Measurements from ENCODE around the gene DNAAF3.

DNAAF3 gene

DNA sequence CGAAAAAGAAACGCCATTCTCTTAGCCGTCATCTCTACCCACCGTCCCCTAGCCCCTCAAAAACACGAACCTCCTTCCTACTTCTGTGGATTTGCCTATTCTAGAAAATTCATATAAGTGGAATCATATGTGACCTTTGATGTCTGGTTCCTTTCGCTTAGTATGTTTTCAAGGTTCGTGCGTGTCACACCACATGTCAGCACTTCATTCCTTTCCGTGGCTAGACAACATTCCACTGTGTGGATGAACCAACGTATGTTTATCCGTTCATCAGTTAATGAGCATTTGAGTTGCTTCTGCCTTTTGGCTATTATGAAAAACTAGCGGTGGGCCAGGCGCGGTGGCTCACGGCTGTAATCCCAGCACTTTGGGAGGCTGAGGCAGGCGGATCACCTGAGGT lies 35.0 kb downstream of the DNAAF3 start:
- intact Hi-C loops (cut with DNase I), result no loop called here
- no peak for DNase-seq

DNA sequence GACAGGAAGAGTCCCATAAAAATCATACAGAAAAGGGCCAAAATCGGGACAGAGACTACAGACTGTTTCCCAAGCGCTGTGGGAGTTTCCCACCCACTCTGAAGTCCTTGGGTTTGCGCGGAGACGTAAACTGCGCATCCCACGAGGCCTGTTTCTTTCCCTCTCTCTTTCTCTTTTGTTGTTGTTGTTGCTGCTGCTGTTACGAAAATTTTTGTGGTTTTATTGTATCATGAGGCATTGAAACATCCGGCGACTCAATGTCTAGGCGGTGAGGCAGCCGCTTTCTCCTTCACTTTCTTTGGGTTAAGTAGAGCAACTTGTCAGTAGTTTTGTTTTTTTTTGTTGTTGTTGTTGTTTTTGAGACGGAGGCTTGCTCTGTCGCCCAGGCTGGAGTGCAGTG lies 47.4 kb downstream of the DNAAF3 start:
- DNase-seq, result no peak
- intact Hi-C loops (cut with DNase I), result no loop called here

DNA sequence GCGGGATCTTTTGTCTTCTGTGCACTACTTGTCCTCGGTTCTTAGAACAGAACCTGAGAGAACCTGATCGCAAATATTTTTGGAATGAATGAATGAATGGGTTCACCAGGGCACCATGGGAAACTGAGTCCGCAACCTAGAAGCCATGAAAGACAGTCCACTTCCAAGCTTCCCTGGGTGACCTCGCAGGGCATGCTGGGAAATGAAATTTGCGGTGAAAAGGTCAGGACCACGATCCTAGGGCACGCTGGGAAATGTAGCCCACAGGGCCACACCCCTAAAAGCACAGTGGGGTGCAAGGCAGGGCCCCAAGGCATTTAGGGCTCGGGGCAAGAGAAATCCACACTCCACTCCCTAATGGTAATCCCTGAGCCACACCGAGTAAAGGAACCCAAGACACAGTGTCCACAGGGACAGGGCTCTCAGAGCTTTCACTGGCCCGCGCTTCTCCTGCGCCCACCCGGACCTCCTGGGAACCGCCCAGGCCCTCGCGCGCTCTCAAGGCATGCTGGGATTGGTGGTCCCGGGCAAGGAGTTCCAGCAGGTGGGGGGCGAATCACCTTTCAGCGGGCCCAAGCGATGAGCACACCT lies 47.9 kb downstream of the DNAAF3 start:
- DNase-seq, result peak in 9 of 10 donors; percentile 64 to 96 (median 73)

DNA sequence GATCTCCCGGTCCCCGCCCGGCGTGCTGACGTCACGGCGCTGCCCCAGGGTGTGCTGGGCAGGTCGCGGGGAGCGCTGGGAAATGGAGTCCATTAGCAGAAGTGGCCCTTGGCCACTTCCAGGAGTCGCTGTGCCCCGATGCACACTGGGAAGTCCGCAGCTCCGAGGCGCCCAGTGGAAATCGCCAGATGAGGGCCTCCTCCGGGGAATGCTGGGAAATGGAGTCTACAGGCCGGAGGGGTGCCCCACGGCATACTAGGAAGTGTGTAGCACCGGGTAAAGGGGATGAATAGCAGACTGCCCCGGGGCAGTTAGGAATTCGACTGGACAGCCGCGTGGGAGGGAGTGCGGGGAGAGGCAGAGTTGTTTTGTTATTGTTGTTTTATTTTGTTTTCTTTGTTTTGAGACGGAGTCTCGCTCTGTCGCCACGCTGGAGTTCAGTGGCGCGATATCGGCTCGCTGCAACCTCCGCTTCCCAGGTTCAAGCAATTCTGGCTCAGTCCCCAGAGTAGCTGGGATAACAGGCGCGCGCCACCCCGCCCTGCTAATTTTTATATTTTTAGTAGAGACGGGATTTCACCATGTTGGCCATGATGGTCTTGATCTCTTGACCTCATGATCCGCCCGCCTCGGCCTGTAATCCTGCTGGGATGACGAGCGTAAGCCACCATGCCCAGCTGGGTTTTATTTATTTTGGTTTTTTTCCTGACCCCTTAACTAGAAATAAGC lies 48.6 kb downstream of the DNAAF3 start:
- intact Hi-C loops (cut with DNase I), result no loop called here
- DNase-seq, result peak; percentile 98 to 100 (median 99)

More for the DNA sequence above, 47.9 kb downstream of the DNAAF3 start:
- intact Hi-C loops (cut with DNase I), result no loop called here

DNA sequence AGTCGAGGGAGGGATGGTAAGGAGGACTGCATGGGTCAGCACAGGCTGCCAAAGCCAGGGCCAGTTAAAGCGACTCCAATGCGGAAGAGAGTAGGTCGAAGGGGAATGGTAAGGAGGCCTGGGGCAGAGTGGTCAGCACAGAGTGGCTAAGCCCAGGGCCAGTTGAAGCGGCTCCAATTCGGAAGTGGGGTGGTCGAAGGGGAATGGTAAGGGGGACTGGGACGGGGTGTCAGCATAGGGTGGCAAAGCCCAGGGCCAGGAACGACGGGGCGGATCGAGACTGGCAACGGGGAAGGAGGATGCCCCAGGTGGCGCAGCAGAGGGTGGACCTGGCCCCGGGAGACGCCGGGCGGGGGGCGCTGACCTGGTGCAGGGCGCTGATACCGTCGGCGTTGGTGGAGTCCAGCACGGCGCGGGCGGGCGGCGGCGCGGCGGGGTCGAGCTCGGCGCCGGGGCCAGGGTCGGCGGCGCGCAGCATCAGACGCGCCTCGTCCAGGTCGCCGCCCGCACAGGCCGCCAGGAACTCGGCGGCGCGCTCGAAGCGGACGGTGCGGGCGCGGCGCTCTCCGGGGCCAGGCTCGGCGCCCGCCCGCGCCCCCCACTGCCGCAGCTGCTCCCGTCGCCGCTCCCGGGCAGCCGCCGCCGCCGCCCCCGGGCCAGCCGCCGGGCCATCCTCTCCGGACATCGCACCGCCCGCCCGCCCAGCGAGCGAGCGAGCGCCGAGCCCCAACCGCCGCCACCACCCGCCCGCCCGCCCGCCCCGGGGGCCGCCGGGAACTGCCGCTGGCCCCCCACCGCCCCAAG lies 49.4 kb downstream of the DNAAF3 start, which contains the start of gene PPP1R12C:
PPP1R12C (minus strand) TSS at position 779 of the 804 bp plus-strand sequence; CDS start at position 685, 94 bp downstream.
- peak in 1 of 10 donors; percentile 86 for DNase-seq
- intact Hi-C loops (cut with DNase I), result loop anchor here (1.0 kb wide), 1 partner anchor 29 kb away; no protein-coding TSS in a partner anchor

DNA sequence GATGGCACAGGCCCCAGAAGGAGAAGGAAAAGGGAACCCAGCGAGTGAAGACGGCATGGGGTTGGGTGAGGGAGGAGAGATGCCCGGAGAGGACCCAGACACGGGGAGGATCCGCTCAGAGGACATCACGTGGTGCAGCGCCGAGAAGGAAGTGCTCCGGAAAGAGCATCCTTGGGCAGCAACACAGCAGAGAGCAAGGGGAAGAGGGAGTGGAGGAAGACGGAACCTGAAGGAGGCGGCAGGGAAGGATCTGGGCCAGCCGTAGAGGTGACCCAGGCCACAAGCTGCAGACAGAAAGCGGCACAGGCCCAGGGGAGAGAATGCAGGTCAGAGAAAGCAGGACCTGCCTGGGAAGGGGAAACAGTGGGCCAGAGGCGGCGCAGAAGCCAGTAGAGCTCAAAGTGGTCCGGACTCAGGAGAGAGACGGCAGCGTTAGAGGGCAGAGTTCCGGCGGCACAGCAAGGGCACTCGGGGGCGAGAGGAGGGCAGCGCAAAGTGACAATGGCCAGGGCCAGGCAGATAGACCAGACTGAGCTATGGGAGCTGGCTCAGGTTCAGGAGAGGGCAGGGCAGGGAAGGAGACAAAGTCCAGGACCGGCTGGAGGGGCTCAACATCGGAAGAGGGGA lies 50.1 kb downstream of the DNAAF3 start:
- DNase-seq, result peak; percentile 69 to 97 (median 80)
- intact Hi-C loops (cut with DNase I), result loop anchor here (1.0 kb wide), 1 partner anchor 28 kb away; no protein-coding TSS in a partner anchor

DNA sequence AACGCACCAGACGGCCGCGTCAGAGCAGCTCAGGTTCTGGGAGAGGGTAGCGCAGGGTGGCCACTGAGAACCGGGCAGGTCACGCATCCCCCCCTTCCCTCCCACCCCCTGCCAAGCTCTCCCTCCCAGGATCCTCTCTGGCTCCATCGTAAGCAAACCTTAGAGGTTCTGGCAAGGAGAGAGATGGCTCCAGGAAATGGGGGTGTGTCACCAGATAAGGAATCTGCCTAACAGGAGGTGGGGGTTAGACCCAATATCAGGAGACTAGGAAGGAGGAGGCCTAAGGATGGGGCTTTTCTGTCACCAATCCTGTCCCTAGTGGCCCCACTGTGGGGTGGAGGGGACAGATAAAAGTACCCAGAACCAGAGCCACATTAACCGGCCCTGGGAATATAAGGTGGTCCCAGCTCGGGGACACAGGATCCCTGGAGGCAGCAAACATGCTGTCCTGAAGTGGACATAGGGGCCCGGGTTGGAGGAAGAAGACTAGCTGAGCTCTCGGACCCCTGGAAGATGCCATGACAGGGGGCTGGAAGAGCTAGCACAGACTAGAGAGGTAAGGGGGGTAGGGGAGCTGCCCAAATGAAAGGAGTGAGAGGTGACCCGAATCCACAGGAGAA lies 50.9 kb downstream of the DNAAF3 start:
- peak in 3 of 10 donors; percentile 29 to 100 (median 49) for DNase-seq
- intact Hi-C loops (cut with DNase I), result loop anchor here (1.0 kb wide), 1 partner anchor 27 kb away; no protein-coding TSS in a partner anchor

DNA sequence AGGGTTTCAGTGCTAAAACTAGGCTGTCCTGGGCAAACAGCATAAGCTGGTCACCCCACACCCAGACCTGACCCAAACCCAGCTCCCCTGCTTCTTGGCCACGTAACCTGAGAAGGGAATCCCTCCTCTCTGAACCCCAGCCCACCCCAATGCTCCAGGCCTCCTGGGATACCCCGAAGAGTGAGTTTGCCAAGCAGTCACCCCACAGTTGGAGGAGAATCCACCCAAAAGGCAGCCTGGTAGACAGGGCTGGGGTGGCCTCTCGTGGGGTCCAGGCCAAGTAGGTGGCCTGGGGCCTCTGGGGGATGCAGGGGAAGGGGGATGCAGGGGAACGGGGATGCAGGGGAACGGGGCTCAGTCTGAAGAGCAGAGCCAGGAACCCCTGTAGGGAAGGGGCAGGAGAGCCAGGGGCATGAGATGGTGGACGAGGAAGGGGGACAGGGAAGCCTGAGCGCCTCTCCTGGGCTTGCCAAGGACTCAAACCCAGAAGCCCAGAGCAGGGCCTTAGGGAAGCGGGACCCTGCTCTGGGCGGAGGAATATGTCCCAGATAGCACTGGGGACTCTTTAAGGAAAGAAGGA lies 51.8 kb downstream of the DNAAF3 start:
- DNase-seq, result peak in 1 of 10 donors; percentile 38
- intact Hi-C loops (cut with DNase I), result no loop called here

DNA sequence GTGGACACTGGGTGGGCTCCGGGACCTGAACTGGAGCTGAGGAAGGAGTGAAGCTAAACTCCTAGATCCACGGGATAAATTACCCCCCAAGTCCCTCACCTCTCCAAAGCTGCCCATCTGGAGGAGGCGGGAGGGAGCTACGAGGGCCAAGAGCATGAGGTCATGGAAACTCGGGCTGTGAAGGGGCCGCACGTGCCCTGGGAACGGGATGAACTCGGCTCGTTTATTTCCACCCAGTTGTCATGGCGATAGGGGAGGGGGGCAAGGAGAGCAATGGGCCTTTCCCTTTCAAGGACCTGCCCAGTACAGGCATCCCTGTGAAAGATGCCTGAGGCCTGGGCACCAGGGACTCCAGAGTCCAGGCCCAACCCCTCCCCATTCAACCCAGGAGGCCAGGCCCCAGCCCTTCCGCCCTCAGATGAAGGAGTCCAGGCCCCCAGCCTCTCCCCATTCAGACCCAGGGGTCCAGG lies 52.8 kb downstream of the DNAAF3 start:
- peak in 6 of 10 donors; percentile 30 to 63 (median 52) for DNase-seq
- intact Hi-C loops (cut with DNase I), result no loop called here

DNA sequence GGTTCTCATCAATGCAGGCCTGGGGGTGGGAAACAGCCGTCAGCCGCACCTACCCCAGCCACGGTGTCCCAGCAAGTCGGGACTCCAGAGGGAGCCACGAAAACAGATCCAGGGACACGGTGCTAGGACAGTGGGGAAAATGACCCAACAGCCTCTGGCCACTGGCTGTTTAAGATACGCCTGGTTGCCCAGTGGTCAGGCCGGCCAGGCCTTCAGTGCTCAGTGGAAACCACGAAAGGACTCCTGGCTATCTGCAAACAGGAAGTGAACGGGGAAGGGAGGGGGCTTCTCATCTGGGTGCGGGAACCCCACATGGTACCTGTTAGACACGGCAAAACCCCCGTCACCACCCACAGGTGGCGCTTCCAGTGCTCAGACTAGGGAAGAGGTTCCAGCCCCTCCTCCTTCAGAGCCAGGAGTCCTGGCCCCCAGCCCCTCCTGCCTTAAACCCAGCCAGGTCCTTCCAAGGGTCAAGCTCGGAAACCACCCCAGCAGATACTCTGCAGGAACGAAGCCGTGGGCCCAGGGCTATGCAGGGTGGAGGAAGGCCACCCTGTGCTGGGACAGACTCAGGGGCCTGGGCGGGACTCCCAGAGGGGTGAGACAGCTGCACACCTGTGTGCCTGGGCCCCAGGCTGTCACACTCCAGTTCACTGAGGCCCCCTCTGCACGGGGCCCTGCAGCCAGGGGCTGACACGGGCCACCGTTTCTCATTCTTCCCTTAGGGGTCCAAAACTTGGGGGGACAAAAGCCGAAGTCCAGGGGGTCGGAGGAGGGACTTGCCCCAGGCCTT lies 53.4 kb downstream of the DNAAF3 start:
- intact Hi-C loops (cut with DNase I), result no loop called here

DNA sequence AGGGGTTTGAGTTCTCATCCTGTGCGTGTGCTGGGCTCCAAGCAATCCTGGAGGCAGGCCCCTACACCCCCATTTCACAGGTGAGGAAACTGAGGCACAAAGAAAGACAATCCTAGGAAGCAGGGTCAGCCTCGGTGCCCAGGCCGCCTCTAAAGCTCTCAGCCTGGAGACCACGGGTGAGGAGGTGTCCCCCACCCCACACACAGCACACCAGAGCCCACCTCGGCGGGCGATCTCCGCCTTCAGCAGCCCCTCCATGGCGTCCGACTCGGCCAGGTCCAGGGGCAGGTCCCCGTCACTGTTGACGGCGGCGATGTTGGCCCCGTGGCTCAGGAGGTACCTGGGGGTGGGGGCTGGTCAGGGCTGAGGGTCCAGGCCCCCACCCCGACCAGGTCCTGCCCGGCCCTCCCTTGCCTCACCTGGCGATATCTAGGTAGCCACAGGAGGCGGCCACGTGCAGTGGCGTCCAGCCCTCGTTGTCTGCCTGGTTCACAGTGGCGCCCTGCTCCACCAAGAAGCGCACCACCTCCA lies 54.1 kb downstream of the DNAAF3 start:
- intact Hi-C loops (cut with DNase I), result no loop called here
- DNase-seq, result no peak

More for the DNA sequence above, 53.4 kb downstream of the DNAAF3 start:
- DNase-seq, result no peak

DNA sequence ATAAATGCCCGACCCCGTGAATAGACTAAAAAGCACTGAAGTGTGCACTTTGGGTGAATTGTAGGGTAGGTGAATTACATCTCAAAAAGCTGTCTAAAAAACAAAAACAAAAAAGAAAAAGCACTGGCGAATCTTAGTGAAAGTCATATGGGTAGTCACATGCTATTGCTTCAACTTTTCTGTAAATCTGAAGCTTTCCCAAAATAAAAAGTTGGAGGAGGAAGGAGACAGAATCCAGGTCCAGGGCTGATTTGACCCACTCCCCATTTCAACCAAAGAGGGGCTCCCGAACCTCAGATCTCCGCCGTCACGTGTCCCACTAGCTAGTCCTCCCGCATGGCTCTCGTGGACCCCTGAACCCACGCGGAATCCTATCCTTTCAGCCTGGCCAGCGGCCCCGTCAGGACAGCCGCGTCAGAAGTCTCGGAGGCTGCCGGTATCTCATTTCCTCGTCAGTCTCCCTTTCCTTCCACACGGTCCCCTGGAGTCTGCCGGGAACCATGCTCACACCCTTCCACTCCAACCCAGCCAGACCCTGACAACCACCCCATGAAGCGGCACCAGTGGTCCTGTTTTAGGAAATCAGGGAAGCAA lies 55.1 kb downstream of the DNAAF3 start:
- intact Hi-C loops (cut with DNase I), result no loop called here
- no peak for DNase-seq

DNA sequence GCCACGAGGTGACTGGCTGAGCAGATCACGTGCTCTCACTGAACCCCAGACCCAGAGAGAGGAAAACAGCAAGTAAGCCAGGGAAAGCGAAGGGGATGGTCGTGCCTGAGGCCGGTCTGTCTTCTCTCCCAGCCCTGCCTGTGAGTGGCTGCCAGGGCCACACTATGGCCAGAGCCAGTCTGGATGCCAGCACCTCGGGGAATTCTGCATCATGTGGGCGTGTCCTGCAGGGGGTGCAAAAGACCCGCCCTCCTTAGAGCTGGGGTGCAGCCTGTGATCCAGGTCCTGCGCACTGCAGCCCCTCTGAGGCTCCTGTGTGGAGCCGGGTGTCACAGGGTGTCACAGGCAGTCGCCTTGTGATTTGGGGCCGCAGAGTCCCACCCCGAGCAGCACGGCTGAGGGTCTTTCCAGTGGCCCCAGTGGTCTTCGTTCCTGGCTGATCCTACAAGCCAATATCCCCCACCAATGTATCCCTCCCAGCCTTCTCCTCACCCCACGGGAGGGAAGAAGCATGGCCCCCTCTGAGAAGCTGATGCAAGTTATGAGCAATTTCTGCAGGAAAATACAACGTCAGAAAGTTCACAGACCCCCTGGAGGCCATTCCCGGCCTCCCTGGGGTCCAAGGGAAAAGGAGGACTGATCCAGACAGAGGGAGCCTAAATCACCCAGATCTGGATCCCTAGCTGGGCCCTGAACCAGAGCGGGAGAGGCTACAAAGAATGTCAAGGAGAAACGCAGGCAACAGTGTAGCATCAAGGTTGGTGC lies 56.7 kb downstream of the DNAAF3 start:
- DNase-seq, result peak in 1 of 10 donors; percentile 47
- intact Hi-C loops (cut with DNase I), result no loop called here

Data from posterior cingulate gyrus (tissue), 11 donors.